GM12891 (cell line): ENCODE results near the gene KSR1.

Experiments
- POLR2A ChIP-seq: IDR thresholded peaks from 2 replicates; pipeline ENCODE4 v1.6.1; 2011; ENCODE audit warnings: low read depth, low read length, control low read depth
- POLR2AphosphoS5 ChIP-seq: IDR thresholded peaks from 2 replicates; pipeline ENCODE4 v1.6.1; 2011; ENCODE audit warnings: low read depth, low read length, control low read depth
- TAF1 ChIP-seq: IDR thresholded peaks from 2 replicates; pipeline ENCODE4 v1.6.1; 2011; ENCODE audit warnings: low read depth, low read length, control low read depth

- no peak for TF ChIP-seq POLR2A
- no peak for TF ChIP-seq POLR2AphosphoS5
- TF ChIP-seq TAF1 = no peak
Observed at GRCh38 chr17:27603880-27604794, 147.9 kb downstream of the KSR1 start.
